ENCODE measurements around the gene SHLD1.

DNA sequence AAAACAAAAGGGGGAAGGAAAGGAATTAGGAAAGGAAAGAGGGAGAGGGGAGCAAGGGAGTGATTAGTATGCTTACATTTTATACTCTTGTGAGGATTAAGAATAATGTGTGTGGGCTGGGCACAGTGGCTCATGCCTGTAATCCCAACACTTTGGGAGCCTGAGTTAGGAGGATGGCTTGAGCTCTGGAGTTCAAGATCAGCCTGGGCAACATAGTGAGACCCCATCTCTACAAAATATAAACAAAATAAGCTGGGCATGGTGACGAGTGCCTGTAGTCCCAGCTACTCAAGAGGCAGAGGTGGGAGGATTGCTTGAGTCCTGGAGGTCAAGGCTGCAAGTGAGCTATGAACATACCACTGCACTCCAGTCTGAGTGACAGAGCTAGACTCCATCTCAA is 47.0 kb downstream of the SHLD1 start:
- TF ChIP-seq, protein P1, sequence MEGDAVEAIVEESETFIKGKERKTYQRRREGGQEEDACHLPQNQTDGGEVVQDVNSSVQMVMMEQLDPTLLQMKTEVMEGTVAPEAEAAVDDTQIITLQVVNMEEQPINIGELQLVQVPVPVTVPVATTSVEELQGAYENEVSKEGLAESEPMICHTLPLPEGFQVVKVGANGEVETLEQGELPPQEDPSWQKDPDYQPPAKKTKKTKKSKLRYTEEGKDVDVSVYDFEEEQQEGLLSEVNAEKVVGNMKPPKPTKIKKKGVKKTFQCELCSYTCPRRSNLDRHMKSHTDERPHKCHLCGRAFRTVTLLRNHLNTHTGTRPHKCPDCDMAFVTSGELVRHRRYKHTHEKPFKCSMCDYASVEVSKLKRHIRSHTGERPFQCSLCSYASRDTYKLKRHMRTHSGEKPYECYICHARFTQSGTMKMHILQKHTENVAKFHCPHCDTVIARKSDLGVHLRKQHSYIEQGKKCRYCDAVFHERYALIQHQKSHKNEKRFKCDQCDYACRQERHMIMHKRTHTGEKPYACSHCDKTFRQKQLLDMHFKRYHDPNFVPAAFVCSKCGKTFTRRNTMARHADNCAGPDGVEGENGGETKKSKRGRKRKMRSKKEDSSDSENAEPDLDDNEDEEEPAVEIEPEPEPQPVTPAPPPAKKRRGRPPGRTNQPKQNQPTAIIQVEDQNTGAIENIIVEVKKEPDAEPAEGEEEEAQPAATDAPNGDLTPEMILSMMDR (IDR thresholded peaks at IDR 0.05; ENCODE audit: extremely low read depth in 1 of 2, insufficient read depth in 1 of 2, low read depth in 1 of 2, low read length in 2 of 2): no peak
- no peak for TF ChIP-seq EZH2 (IDR thresholded peaks at IDR 0.05; ENCODE audit: borderline replicate concordance, low read depth, low read length, severe bottlenecking)
- TF ChIP-seq POLR2AphosphoS5 (IDR thresholded peaks at IDR 0.05; ENCODE audit: insufficient read depth, low read depth, low read length): no peak
- no peak for TF ChIP-seq POLR2A (IDR thresholded peaks at IDR 0.05; ENCODE audit: low read depth, low read length)
- TF ChIP-seq JUN (IDR thresholded peaks at IDR 0.05; ENCODE audit: borderline replicate concordance, insufficient read depth, insufficient read length, low read depth): no peak
